HG02938 (cell line): ENCODE results near the gene C1orf115.
"Not testable (repeated sequence)": the region's sequence is repeated elsewhere in the genome, so short reads cannot be mapped to it uniquely, and the experiment has no call there.

Source experiments
- ATAC-seq: cut with Tn5 transposase; IDR thresholded peaks from one replicate; pipeline ENCODE4 v1.9.1; 2021; ENCODE audit warnings: mild to moderate bottlenecking, moderate library complexity; ENCODE audit not compliant: unreplicated experiment

The C1orf115 gene

DNA sequence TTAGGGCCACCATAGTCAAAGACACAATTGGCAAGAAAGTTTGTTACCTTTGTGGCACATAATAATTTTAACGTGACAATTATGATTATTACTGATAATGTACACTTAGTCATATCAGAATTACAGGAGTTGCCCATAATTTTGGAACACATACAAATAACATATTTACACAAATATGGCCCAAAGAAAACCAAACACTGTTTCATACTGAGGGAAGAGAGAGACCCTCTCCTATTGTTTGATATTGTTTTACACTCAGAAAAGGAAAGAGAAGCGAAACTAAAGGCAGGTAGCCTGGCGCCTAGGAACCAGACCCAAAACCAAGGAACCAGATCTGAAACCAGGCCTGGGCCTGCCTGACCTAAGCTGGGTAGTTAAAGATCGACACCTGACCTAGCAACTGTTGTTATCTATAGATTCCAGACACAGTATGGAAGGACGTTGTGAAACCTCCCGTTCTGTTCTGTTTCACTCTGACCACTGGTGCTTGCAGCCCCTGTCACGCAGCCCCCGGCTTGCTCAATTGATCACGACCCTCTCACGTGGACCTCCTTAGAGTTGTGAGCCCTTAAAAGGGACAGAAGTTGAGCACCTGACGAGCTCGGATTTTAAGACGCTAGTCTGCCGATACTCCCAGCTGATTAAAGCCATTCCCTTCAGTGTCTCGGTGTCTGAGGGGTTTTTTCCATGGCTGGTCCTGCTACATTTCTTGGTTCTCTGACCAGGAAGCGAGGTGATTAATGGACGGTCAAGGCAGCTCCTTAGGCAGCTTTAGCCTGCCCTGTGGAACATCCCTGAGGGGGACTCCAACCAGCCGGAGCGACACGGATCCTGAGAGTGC, 27.9 kb downstream of the C1orf115 start:
- no peak for ATAC-seq

DNA sequence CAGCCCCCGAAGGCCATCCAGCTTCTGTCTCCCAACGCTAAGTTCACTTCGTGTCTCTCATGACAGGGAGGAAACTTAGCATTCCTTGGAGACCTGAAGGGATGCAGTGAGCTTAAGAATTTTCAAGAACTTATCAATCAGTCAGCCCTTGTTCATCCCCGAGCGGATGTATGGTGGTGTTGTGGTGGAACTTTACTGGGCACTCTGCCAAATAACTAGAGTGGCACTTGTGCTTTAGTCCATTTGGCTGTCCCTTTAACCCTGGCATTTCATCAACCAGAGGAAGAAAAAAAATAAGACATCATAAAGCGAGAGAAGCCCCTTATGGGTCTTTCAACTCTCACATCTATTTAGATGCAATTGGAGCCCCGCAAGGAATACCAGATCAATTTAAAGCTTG, 31.1 kb downstream of the C1orf115 start:
- ATAC-seq: not testable (repeated sequence)

DNA sequence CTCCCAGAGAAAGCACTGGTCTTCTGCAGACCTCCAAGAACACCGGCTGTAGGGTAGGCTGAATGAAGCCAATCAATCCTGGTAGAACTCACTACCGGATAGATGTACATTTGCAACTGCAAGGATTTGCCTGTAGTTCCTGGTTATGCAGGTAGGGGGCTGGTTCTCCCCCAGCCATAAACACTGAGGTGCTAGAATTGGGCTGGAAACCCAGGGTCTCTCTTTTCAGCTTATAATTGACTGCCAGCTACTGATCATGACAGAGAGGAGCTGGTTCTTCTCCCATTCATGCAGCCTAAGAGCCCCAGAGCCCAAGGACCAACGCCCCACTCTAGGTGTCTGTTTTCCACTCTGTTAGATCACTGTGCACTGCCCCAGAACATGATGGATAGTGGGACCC, 36.5 kb downstream of the C1orf115 start:
- no peak for ATAC-seq

DNA sequence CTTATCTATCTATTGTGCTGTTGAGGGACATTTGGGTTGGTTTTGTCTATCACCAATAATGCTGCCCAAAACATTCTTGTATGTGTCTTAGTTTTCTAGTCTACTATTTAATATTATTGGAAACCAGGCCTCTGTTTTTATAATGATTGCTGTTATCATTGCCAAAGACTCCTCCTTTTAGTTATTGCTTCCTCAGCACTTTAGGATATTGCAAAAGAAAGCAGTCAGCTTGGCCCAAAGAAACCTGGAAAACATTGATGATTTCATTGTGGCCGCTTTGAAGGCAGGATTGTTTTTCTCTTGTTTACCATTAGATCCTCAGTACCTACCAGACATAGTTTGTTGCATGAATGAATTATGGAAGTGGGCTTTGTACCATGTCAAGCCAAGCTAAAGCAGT, 37.4 kb downstream of the C1orf115 start:
- ATAC-seq: no peak

DNA sequence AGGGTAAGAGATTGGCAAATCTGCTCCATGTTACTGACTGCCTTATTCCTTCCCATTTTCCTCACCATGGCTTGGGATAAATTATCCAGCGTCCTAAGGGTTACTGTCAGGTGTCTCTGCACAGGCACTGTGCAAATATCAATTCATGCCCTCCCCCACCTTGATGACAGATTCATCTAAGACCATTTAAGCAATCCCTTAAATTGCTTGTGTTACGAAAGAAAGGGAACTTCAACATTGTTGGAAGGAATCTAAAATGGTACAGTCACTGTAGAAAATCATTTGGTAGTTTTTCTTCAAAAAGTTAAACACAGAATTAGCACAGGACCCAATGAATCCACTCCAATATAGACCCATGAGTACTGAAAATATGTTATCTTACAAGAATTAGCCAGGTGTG, 40.3 kb downstream of the C1orf115 start:
- ATAC-seq: no peak

DNA sequence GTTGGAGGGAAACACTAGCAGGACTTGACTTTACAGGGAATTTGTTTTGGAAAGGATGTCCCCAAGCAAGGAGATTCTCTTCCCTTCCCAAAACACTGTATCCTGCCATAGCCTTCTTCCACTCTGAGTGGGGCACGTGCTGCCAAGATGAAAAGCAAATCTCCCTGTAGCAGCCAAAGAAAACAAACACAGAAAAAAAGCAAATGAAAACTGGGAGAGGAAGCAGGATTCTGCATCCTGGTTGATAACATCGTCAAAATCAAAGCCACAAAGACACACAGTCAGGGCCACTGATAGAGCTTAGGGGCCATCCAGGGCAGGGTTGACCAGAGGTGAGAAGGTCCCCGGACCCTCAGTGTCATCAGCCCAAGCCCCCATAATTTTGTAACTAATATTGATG, 42.0 kb downstream of the C1orf115 start:
- ATAC-seq: no peak

DNA sequence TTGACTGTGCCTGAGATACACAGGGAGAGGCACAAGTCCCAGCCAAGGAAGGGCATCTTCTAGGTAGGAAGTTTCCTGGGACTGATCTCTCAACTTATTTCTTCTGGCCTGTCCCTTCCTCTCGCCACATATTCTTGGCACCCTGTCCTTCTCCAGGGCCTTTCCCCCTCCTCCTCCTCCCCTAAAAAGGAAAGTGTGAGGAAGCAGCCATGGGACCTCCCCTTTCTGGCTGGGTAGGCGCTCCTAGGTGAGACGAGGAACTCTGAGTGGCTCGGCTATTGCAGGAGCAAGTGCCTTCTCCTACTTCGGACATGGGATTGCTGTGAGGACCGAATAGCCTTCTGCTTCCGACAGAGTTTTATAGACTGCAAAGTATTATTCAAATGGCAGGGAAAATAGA, 42.5 kb downstream of the C1orf115 start:
- no peak for ATAC-seq

DNA sequence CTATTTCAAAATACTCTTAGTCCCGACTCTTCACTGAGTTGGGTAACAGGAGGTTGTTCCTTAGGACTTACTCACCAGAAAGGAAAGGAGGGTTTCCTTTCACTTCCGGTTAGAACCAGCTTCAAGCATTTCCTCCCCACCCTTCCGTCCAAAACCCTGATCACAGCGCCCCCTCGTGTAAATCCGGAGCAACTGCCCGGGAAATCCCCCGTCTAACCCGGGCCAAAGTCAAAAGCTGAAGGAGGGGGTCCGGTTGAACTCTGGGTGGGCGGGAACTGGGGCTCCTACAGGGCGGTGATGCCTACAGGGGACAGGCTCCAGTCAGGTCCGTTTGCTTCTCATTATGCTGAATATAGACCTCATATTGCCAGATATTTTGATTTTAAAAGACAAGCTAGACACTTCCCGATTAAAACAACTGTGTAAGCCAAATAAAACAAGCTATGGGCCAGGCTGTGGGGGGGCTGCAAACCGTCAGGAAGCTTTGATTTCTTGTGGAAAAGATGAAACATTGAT, 43.0 kb downstream of the C1orf115 start:
- ATAC-seq: peak; percentile 95

DNA sequence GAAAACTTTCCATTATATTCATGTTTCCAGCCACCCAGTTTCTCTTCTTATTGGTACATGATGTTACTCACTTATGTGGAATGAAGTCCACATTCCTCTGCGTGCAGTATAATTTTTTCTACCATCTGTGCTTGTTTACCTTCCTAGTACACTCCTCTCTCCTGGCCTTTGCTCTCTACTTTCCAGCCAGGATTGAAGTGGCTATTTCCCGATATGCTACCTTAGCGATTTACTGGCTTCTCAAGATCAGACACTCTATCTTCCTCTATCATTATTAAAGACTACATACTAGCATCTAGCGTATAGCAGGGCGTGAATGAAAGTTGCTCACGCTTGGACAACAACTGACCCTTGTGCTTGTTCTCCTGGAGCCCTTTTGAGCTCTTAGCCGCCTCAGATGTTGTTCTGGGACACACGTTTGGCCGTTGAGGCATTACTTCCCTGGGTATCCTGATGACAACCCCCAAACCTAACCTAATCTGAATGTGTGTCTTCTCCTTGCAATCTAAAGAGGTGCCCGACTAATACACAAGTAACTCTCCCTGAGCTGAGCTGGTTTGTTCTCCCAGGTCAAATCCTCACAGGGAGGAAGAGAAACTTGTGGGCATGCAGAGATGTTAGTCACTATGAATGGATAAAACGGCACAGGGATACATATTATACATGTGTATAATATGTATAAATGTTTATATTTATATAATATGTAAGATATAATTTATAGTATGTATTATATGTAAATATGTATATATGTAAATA, 44.6 kb downstream of the C1orf115 start:
- ATAC-seq: no peak

DNA sequence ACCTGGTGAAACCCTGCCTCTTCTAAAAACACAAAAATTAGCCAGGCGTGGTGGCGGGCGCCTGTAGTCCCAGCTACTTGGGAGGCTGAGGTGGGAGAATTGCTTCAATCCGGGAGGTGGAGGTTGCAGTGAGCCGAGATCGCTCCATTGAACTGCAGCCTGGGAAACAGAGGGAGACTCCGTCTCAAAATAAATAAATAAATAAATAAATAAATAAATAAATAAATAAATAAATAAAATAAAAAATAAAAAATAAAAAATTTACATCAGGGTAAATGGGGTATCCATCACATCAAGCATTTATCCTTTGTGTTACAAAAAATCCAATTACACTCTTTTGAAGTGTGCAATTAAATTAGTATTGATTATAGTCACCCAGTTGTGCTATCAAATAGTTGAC, 46.1 kb downstream of the C1orf115 start:
- not testable (repeated sequence) for ATAC-seq

DNA sequence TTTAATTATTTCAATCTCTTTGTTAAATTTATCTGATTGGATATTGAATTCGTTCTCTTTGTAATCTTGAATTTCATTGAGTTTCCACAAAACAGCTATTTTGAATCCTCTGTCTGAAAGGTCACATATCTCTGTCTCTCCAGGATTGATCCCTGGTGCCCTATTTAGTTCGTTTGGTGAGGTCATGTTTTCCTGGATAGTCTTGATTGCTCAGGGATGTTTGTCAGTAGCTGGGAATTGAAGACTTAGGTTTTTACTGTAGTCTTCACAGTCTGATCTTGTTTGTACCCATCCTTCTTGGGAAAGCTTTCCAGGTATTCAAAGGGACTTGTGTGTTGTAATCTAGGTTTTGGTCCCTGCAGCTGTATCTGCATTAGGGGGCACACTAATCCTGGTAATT, 51.2 kb downstream of the C1orf115 start:
- ATAC-seq: no peak

DNA sequence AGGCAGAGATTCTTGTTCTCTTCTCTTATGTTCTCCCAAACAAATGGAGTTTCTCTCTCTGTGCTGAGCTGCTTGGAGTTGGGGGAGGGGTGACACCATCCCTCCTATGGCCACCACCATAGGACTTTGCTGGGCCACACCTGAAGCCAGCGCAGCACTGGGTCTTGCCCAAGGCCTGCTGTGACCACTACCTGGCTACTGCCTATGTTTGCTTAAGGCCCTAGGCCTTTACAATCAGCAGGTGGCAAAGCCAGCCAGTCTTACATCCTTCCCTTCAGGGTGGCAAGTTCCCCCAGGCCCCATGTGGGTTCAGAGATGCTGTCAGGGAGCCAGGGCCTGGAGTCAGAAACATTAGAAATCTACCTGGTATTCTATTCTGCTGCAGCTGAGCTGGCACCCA, 51.7 kb downstream of the C1orf115 start:
- ATAC-seq: no peak

DNA sequence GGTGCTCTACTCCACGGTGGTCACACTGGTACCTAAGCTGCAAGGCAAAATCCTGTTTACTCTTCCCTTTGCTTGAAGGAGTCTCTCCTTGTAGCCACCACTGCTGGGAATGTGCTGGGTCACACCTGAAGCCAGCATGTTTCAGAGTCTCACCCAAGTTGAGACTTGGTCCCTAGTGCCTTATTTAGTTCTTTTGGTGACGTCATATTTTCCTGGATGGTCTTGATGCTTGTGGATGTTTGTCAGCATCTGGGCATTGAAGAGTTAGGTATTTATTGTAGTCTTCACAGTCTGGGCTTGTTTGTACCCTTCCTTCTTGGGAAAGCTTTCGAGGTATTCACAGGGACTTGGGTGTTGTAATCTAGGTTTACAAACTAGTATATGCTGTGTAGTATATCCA, 52.4 kb downstream of the C1orf115 start:
- no peak for ATAC-seq

DNA sequence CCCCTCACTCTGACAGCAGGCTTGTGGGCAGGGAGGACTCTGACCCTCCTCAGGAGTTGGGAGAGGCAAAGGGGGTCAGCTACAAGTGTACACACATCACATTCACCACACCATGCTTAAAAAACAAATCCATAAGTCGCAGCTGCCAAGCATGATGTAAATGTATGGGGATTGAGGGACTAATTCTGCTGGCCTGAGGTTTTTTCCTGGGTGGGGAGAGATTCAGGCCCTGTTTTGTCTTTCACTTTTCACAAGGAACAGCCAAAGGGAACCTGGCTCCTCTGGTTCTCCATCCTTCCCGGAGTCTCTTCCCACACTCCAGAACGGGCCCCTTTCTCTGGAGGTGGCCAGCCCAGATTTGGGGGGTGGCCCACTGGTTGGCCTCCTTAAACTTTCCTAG, 56.7 kb downstream of the C1orf115 start:
- ATAC-seq: no peak

DNA sequence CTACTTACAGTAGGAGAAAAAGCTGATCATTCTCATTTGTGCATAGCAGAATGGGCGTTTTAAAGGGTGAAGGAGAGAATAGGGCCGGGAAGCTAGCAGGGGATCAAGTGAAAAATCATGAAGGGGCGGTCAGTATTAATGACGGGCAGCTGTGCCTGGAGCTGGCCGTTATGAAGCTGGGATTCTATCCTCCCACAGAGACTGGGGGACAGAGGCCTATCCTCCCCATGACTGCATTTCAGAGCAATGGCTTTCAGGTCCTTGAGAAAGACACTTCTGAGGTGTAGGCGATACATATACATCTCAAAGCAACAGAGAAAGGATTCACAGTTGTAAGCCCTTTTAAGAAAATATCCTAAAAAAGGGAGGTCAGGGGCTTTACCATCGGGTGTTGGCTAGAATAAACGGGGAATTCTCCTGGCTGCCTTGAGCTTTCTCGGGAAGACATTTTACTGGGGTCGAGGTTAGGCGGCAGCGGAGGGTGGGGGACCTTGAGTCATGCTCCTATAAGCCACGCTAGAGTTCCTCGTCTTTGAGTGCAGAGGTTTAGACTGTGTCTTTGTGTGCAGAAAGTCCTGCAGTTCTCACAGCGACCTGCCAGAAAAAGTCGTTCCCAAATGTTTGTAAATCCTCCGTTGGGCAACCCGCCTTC, 57.4 kb downstream of the C1orf115 start:
- ATAC-seq: peak; percentile 27

DNA sequence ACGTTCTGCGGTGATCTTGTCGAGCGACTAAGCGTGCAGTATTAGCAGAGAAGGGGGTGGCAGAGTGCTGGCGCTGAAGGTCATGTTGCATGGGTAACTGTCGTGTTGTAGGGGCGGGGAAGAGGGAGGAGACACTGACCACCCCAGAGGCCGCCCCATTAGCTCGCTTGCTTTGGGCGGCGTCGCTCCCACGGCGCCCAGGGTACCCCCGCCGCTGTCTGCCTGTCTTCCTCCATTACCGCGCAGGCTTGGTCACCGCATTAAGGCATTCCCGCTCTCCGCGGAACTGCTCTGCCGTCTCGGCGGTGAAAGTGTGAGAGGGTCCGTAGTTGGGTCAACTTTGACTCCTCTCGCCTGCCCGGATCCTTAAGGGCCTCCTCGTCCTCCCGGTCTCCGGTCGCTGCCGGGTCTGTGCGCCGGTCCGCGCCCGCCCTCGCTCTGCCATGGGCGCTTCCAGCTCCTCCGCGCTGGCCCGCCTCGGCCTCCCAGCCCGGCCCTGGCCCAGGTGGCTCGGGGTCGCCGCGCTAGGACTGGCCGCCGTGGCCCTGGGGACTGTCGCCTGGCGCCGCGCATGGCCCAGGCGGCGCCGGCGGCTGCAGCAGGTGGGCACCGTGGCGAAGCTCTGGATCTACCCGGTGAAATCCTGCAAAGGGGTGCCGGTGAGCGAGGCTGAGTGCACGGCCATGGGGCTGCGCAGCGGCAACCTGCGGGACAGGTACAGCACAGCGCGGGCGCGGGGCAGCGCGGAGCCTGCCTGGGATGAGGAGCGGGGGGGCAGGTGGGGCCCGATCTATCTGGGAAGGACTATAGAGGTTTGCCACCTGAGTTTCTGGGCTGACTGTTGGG, 58.1 kb downstream of the C1orf115 start, which contains the start of gene MTARC2:
Gene MTARC2 (plus strand): TSS at position 234 of the 846 bp plus-strand sequence. CDS start 210 bp downstream, at position 444.
- peak; percentile 91 for ATAC-seq
